AG04450 (cell line): Measurements from ENCODE around the gene GOSR1. TPM values are rescaled to one million over a fixed set of nuclear protein-coding genes. Genes with fewer than 3 reads are reported as not detected.
"Not testable (repeated sequence)": the region's sequence is repeated elsewhere in the genome, so short reads cannot be mapped to it uniquely, and the experiment has no call there.

Experiments used
- CTCF ChIA-PET: fragments of 300-600, 350-600 bp; formaldehyde crosslinking; extraction: SDS; loops from one replicate; lab custom pipeline; 2022; ENCODE audit warnings: antibody characterized with exemption, inconsistent platforms; lab: Charles Lee
- POLR2A ChIA-PET: fragments of 350-600 bp; formaldehyde crosslinking; extraction: SDS; loops from one replicate; lab custom pipeline; 2021; ENCODE audit warnings: antibody characterized with exemption, inconsistent platforms; lab: Yijun Ruan, JAX
- DNase-seq: peaks from one replicate; pipeline ENCODE4 v3.0.0-alpha.2; 2011; ENCODE audit warnings: low read depth, low spot score
- H3K27ac ChIP-seq: one replicate; pipeline ENCODE4 v1.5.1; 2012; ENCODE audit warnings: low read depth, low read length, control low read depth
- H3K27me3 ChIP-seq: one replicate; pipeline ENCODE4 v1.6.0; 2012; ENCODE audit warnings: low read length; ENCODE audit not compliant: control insufficient read depth, insufficient read depth
- H3K4me3 ChIP-seq: 2 replicates; pipeline ENCODE4 v1.5.1; 2011; ENCODE audit warnings: mild to moderate bottlenecking, low read depth, low read length, control low read depth
- H3K9me3 ChIP-seq: 2 replicates; pipeline ENCODE4 v1.5.1; 2012; ENCODE audit warnings: low read length; ENCODE audit not compliant: control insufficient read depth, insufficient read depth
- polyA plus RNA-seq: library from polyadenylated mRNA; depleted of rRNA; stranded (reverse); fragments of >200 nt; gene quantifications from 2 replicates; pipeline ENCODE4 v1.2.3, GENCODE V29; 2011; rRNA removed
- TF ChIP-seq, protein P1 (sequence below): IDR thresholded peaks from 2 replicates; pipeline ENCODE4 v1.5.1; 2011; ENCODE audit warnings: low read depth, low read length, control low read depth, inconsistent platforms

The GOSR1 gene
- polyA plus RNA-seq, 1 experiment: 28.5 TPM

DNA sequence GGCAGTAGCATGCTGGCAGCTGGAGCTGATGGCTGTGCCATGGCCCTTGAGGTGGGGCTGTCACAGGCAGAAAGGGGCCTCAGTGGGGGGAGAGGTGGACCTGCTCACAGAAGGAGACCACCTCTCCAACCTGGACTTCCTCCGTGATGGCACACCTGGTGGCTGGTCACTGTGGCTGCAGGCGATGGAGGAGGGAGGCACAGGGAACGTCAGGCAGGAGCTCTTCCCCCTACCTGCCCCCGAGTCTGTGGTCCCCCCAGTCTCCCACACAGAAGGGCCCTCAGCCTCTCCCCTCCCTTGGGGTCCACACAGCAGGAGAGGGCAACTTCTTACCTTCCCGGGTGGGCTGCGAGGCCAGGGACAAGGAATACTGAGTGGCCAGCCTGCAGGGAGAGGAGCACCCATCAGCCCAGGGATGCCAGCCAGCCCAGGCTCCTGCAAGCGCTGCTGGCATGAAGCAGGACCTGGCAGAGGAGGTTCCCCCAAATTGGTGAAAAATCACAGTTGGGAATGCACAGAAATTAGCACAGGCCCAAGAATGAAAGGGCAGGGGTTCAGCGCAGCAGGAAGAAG is 96.5 kb downstream of the GOSR1 start:
- POLR2A ChIA-PET: no interaction called here
- TF ChIP-seq, protein P1, sequence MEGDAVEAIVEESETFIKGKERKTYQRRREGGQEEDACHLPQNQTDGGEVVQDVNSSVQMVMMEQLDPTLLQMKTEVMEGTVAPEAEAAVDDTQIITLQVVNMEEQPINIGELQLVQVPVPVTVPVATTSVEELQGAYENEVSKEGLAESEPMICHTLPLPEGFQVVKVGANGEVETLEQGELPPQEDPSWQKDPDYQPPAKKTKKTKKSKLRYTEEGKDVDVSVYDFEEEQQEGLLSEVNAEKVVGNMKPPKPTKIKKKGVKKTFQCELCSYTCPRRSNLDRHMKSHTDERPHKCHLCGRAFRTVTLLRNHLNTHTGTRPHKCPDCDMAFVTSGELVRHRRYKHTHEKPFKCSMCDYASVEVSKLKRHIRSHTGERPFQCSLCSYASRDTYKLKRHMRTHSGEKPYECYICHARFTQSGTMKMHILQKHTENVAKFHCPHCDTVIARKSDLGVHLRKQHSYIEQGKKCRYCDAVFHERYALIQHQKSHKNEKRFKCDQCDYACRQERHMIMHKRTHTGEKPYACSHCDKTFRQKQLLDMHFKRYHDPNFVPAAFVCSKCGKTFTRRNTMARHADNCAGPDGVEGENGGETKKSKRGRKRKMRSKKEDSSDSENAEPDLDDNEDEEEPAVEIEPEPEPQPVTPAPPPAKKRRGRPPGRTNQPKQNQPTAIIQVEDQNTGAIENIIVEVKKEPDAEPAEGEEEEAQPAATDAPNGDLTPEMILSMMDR: no peak
- CTCF ChIA-PET: no interaction called here

DNA sequence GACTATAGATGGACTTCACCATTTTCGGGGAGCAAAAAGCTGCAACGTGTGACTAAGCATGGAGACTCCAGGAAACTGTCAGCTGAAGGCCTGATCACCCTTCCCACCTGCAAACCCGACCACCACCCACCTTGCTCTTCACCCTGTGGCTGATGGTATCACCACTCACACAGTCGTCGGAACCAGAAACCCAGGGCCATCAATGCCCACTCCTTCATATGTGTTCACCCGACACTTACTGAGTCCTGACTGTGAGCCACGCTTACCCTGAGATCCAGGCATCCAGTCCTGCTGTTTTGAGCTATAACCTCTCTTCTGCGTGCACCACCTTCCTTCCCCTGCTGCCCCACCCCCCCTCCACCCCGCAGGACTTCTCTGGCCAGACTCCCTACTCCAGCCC is 97.1 kb downstream of the GOSR1 start:
- POLR2A ChIA-PET, H3K9me3 ChIP-seq, CTCF ChIA-PET, H3K27ac ChIP-seq, DNase-seq, H3K4me3 ChIP-seq: not testable (repeated sequence)
- peaks cover 22% of the 10 kb centered on the region for H3K27me3 ChIP-seq

More for the DNA sequence above, 96.5 kb downstream of the GOSR1 start:
- Histone ChIP-seq H3K9me3 (no peaks in the 10 kb centered on the region; the same call in 1 of the 2 replicates), H3K27ac (no peak overlapping the region), H3K27me3 (peaks cover 22% of the 10 kb centered on the region), H3K4me3 (no peak overlapping the region)
- no peak for DNase-seq

DNA sequence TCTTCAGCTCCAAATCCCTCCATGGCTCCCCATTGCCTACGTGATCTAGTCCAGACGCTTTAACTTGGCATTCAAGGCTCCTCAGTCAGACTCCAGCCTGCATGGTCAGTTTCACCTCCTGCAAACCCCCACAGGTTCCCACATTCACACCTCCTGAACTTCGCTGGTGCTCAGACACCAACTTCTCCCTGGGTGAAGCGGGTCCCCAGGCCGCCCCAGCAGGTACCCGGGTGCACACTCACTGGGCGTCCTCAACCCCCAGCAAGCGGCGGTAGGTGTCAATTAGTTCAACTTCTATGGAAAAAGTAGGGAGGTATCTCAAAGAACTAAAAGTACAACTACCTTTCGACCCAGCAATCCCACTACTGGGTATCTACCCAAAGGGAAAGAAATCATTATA is 97.6 kb downstream of the GOSR1 start:
- H3K27me3 ChIP-seq: peaks cover 22% of the 10 kb centered on the region
- DNase-seq: not testable (repeated sequence)

DNA sequence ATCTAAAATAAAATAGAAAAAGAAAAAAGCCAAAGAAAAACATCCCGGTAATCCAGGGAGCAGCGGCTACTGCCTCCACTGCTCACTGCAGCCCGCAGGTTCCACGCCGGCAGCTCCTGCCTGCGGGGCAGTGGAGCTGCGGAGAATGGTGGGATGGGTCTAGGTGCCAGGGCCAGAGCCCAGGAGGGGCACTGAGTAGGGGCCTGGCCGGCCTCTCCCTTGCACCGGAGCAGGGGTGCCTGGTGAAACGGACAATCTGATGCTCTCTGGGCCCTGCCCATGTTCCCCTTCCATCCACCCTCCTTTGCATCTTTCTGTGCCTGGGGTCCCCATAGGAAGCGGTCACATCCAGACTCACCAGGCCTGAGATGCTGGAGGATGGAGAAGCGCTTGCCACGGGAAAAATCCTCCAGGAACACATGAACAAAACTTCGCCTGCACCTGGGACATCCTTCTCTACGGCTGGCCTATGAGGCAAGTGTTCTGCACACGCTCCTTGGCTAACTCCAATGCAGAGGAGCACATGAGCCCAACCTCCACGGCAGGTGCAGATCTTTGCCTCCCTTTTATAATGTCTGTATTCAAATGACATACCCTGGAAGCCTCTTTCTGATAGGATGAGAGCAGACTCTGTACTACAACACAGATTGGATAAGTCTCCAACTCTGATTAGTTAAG is 98.6 kb downstream of the GOSR1 start:
- H3K27me3 ChIP-seq: peaks cover 21% of the 10 kb centered on the region
- H3K27ac ChIP-seq, CTCF ChIA-PET, POLR2A ChIA-PET, DNase-seq, H3K9me3 ChIP-seq, H3K4me3 ChIP-seq: not testable (repeated sequence)

More for the DNA sequence above, 97.6 kb downstream of the GOSR1 start:
- CTCF ChIA-PET, POLR2A ChIA-PET, H3K9me3 ChIP-seq, H3K4me3 ChIP-seq, H3K27ac ChIP-seq: not testable (repeated sequence)

DNA sequence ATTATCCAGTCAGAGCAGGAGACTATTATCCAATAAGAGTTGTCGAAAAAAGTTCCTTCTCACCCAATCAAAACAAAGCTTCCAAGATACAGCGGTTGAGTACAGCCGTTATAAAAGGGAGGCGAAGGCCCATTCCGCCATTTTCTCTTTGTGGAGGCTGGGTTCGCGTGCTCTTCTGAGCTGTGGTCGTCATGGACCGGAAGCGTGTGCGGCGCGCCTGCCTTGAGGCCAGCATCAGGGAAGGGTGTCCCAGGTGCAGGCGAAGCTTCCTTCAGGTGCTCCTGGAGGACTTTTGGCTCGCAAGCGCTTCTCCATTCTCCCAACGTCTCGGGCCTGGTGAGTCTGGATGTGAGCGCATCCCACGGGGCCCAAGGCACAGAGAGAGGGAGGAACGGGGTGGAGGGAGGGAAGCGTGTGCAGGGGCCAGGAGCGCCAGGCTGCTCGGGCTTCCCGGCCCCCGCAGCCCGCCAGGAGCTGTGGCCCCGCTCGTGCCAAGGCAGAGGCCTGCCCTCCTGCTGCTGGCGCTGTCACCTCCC is 99.2 kb downstream of the GOSR1 start:
- ChIA-PET POLR2A (no interaction called here), CTCF (no interaction called here)
- H3K4me3 ChIP-seq: no peak overlapping the region
- no peak for DNase-seq
- TF ChIP-seq, protein P1: no peak
- H3K9me3 ChIP-seq: no peaks in the 10 kb centered on the region; the same call in 1 of the 2 replicates
- no peak overlapping the region for H3K27ac ChIP-seq
- H3K27me3 ChIP-seq: peaks cover 18% of the 10 kb centered on the region

Other genes with a start within 250 kb of the GOSR1 start
- 0.02 TPM in 1 of 2 replicates, not detected in the other for gene SLC6A4, start 241.7 kb upstream of the GOSR1 start, polyA plus RNA-seq
- 19.4 and 20.3 TPM in 2 replicates for gene BLMH, start 185.5 kb upstream of the GOSR1 start, polyA plus RNA-seq
- gene TMIGD1, start 143.4 kb upstream of the GOSR1 start, polyA plus RNA-seq: not detected in 2 replicates
- 88.0 and 109 TPM in 2 replicates for gene CPD, start 98.5 kb upstream of the GOSR1 start, polyA plus RNA-seq